GM12873 (cell line): ENCODE data around the gene AQP2.

Source experiments
- TF ChIP-seq, protein P1 (sequence below): IDR thresholded peaks from 2 replicates; pipeline ENCODE4 v1.5.1; 2012; ENCODE audit warnings: low read depth, mild to moderate bottlenecking, moderate library complexity, low read length, control low read depth; ENCODE audit not compliant: insufficient read depth; ENCODE audit errors: missing control alignments

The AQP2 gene, protein sequence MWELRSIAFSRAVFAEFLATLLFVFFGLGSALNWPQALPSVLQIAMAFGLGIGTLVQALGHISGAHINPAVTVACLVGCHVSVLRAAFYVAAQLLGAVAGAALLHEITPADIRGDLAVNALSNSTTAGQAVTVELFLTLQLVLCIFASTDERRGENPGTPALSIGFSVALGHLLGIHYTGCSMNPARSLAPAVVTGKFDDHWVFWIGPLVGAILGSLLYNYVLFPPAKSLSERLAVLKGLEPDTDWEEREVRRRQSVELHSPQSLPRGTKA

DNA sequence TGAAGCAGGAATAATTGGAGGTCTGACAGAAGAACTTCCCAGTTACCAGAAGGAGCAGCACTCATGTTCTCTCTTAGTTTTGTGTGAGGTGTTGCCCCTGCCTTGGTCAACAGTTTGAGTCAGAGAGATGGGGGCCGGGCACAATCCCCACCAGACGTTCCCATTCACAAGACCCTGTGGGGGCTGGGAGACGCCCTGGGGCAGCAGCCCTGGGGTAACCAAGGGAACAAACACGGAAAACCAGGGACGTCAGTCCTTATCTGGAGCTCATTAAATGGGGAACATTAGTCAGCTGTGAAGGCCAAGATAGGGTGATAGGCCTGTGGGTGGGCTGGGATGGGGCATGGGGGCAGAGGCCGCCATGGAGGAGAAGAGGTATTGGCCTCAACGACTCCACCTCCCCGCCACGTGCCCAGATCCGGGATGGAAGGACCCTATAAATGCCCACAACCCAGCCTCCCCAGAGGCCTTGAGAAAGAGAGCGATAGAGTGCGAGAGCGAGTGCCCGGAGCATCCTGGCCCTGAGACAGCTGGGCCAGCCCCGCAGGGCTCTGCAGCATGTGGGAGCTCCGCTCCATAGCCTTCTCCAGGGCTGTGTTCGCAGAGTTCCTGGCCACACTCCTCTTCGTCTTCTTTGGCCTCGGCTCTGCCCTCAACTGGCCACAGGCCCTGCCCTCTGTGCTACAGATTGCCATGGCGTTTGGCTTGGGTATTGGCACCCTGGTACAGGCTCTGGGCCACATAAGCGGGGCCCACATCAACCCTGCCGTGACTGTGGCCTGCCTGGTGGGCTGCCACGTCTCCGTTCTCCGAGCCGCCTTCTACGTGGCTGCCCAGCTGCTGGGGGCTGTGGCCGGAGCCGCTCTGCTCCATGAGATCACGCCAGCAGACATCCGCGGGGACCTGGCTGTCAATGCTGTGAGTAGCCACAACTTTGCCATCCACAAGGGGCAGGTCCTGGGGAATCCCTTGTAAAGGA lies at the start of gene AQP2:
AQP2 (plus strand) TSS at position 465 of the 979 bp plus-strand sequence; CDS start at position 559, 94 bp downstream.
- TF ChIP-seq, protein P1, sequence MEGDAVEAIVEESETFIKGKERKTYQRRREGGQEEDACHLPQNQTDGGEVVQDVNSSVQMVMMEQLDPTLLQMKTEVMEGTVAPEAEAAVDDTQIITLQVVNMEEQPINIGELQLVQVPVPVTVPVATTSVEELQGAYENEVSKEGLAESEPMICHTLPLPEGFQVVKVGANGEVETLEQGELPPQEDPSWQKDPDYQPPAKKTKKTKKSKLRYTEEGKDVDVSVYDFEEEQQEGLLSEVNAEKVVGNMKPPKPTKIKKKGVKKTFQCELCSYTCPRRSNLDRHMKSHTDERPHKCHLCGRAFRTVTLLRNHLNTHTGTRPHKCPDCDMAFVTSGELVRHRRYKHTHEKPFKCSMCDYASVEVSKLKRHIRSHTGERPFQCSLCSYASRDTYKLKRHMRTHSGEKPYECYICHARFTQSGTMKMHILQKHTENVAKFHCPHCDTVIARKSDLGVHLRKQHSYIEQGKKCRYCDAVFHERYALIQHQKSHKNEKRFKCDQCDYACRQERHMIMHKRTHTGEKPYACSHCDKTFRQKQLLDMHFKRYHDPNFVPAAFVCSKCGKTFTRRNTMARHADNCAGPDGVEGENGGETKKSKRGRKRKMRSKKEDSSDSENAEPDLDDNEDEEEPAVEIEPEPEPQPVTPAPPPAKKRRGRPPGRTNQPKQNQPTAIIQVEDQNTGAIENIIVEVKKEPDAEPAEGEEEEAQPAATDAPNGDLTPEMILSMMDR = no peak

DNA sequence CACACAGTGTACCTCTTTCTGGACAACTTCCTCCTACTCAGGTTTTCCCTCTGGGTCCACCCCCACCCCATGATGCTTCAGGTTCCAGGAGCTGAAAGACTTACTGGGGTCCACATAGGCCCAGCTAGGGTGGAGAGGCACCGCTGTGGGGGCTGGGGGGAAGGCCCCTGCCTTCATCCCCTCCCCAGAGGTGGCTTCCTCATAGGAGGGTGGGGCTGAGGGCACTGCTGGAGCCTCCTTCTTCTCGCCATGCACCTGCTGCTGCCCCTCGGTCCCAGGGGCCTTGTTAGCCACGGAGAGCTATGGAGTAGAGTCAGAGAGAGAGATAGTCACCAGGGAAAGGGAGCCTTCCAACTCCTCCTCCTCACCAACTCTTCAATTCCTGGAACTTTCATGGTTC lies 49.5 kb upstream of the AQP2 start:
- TF ChIP-seq, protein P1 = no peak

DNA sequence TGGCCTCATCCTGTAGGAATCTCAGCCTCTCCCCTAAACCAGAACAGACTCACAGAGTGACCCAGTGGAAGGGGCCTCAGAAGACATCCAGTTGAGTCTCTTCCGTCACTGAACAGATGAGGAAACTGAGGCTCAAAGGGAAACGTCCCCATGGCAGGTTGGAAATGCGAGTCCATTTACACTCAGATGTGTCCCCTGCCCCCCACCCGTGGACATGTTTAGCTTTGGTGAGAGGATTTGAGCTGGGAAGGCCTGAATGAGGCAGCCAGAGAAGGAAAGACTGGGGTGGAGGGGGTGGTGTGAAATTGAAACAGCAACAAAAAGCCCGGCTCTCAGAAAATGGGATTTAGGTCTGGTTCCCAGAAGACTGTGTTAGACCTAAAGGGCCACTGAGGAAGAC lies 48.6 kb upstream of the AQP2 start:
- TF ChIP-seq, protein P1 = no peak

DNA sequence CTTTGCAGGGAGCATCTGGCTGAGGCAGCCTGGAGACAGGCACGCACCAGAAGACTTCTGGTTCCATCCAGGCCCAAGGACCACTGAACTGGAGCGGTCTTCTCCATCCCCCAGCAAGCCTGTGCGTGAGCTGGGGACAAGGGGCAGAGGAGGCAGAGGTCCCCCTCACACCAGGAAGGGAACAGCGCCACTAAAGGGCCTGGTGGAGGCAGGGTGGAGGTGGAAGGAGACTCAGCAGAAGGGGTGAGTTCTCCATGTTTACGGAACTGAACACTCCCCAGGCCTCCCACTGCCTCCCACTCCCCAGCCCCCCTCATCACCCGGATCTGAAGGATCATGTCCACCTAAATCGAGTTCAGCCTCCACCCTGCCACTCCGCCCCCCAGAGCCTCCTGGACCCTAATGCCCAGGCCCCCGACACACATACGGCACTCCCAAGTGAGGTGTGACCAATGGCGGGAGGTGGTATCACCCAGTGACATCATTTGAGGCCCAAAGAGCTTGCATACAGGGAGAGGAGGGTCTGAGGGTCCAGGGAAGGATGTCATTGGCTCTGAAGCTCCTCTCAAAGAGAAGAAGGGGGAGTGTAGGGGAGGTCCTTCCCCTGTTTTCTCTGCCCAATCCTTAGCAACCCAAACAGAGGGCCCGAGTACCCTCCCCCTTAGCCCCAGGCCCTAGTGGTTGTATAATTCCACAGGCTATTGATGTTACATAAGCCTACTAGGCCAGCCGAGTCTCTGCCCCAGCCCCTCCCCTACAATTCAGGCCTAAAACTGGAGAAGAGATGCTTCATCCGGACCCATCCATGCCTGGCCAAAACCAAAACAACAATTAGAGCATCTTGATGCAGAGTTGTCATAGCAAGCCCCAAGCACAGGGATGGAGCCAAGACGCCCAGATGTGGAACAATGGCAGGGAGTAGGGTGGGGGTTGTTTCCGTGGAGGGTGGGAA lies 47.9 kb upstream of the AQP2 start:
- TF ChIP-seq, protein P1 = peak; percentile 21

DNA sequence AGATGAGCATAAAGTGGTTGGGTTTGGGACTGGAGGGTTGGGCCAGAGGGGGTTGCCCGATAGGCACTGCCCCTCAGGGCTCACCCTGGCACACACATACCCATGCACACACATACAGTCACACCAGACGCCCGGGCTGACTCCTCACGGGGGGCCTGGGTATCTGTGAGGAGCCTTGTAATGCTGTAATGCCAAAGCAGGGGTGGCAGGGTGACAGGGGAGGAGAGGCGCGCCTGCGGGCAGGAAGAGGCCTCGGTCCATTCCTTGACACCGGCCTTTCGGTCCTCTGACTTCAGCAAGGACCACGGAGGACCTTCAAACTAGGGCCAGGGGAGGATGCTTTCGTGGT lies 47.2 kb upstream of the AQP2 start:
- TF ChIP-seq, protein P1 = no peak

DNA sequence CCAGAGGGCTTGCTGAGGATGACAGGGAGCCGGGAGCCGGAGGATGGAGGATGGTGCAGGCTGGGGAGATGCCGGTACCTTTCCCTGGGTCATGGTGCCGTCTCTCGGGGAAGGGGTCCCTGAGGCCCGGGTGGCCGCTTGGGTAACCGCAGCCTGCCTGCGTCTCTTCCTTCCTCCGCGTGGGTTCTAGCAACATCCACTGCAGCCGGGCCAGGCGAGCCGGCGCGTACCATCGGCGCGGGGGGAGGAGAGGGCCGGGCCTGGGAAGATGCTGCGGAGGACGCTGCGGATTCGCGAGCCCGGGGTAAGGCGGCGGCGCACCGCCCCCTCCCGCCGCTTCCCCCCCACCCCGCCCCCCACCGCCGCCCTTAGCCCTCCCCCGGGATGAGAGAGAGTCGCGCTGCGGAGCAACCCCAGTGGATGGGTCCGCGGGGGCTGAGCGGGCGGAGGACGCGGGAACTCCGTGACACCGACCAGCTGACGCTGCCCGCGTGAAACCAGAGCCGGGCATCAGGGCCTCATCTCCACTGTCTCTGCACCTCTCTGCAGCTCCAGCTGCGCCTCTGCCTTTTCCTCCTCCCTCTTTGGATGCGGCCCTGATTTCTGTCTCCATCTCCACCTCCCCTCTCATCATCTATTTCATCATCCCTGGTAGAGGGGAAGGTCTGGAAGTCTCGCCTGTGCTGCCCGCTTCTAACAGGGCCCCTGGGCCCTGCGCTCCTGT lies 46.7 kb upstream of the AQP2 start, which contains the start of gene FAIM2:
FAIM2 (minus strand) TSS at position 201 of the 724 bp plus-strand sequence; CDS start at position 93, 108 bp downstream.
- TF ChIP-seq, protein P1 = no peak
